ENCODE measurements around the gene SARDH.

DNA sequence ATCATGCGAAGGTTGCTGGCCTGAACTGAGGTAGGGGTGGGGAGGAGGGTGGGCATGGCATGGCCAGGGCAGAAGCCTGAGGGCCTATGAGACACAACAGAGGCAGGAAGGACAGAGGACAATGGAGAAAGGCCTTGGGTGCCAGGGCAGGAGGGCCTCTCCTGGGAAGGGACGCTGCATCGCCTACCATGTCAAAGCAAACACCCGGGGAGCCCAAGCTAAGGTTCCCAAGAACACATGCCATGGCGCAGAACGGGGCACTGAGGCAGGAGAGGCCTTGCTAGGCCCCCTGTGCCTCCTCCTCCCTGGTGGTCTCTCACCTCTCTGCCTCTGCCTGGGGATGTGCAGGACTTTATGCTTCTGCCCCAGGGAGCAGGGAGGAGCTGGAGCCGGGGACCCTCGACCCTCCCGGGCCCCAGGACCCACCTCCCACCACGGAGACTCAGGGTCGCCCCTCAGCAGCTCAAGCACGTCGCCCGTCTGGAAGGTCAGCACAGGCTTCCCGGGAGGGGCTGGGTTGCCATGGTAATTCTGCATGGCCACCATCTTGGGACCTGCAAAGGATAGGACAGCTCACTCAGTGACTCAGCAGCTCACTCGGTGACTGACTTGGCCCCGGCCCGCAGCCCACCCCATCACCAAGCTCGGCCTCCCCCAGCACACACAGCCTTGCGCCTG, 40.3 kb upstream of the SARDH start:
- TF ChIP-seq, protein P1, sequence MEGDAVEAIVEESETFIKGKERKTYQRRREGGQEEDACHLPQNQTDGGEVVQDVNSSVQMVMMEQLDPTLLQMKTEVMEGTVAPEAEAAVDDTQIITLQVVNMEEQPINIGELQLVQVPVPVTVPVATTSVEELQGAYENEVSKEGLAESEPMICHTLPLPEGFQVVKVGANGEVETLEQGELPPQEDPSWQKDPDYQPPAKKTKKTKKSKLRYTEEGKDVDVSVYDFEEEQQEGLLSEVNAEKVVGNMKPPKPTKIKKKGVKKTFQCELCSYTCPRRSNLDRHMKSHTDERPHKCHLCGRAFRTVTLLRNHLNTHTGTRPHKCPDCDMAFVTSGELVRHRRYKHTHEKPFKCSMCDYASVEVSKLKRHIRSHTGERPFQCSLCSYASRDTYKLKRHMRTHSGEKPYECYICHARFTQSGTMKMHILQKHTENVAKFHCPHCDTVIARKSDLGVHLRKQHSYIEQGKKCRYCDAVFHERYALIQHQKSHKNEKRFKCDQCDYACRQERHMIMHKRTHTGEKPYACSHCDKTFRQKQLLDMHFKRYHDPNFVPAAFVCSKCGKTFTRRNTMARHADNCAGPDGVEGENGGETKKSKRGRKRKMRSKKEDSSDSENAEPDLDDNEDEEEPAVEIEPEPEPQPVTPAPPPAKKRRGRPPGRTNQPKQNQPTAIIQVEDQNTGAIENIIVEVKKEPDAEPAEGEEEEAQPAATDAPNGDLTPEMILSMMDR (IDR thresholded peaks at IDR 0.05), result no peak
- TF ChIP-seq POLR2AphosphoS5 (IDR thresholded peaks at IDR 0.05), result no peak
- TF ChIP-seq POLR2A (IDR thresholded peaks at IDR 0.05), result no peak
